ENCODE data around the gene ZNF385A.

Gene ZNF385A, protein sequence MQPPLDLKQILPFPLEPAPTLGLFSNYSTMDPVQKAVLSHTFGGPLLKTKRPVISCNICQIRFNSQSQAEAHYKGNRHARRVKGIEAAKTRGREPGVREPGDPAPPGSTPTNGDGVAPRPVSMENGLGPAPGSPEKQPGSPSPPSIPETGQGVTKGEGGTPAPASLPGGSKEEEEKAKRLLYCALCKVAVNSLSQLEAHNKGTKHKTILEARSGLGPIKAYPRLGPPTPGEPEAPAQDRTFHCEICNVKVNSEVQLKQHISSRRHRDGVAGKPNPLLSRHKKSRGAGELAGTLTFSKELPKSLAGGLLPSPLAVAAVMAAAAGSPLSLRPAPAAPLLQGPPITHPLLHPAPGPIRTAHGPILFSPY

DNA sequence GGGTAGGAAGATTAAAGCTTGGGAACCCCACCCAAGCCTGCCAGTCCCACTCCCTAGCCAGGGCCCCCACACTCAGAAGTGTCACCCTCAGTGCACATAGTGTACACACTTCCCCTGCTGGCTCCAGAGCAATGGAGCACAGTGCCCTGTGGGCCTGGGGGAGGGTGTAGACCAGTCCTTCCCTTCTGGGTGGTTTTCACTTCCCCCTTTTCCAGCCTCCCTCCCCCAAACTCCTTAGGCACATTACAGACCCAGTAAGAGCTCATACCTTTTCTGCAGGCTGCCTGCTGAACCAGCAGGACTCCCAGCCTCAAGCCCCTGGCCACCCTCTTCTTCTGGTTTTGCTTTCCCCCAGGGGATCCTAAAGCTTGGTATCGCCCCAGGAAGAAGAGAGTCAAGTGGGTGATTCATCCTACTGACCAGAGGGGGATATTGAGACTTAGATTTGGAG lies at the start of gene ZNF385A:
Gene ZNF385A, minus strand, starts transcription at position 143 of the 451 bp plus-strand sequence. CDS start 219 bp downstream, outside the sequence.
- FAIRE-seq = no peak

DNA sequence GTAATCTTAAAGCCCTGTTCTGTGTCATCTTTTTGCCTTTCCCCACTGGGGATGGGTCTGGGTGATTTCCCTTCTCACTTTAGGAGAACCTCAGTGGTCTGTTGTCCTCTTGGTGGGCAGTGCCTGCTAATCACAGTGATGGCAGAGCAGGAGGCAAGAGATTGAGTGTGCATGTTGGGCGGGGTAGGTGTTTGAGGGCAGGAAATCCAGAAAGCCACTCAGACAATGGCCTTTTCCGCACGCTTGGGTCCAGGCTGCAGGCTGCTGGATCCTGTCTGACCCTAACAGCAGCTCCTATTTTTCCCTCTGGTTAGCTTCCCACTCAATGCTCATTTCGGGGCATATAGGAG lies 48.3 kb upstream of the ZNF385A start:
- FAIRE-seq = no peak

DNA sequence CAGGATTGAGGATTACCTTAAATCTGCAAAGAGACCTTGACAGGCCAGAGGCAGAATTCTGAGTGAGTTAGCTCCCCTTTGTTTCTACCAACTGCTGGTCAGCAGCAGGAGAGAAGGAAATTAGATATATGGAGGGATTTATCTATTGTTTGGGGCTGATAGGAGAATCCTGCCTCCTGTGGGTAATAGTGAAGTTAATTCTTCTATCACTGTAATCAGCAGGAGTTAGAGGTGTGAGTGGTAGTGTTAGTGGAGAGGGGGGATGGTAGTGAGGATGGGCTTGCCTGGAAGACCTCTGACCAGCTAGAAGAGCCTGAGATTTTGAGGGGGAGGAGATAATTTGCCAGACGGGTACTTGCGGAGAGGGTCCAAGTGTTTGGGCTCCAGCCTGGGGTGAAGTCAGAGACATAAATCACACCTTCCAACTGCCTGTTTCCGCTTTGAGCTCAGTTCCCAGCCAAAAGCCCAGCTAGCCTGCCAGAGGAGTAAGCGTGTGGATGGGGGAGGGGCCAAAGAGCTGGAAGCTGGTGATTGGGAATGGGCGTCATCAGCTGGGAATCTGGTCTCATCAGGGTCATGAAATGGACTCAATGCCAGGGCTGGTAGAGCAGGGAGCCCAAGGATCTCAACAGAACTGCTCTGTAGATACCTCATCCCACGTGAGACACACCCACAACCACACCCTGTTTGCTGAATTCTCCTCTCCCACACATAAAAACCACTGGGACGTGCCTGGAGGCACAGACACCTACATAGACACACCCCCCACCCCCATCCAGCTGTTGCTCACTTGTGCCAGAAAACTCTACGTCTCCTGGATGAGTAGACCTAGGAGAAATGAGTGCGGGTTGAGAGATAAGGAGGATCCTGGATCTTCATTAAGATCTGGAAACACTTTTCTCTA lies 47.6 kb upstream of the ZNF385A start:
- FAIRE-seq = no peak

DNA sequence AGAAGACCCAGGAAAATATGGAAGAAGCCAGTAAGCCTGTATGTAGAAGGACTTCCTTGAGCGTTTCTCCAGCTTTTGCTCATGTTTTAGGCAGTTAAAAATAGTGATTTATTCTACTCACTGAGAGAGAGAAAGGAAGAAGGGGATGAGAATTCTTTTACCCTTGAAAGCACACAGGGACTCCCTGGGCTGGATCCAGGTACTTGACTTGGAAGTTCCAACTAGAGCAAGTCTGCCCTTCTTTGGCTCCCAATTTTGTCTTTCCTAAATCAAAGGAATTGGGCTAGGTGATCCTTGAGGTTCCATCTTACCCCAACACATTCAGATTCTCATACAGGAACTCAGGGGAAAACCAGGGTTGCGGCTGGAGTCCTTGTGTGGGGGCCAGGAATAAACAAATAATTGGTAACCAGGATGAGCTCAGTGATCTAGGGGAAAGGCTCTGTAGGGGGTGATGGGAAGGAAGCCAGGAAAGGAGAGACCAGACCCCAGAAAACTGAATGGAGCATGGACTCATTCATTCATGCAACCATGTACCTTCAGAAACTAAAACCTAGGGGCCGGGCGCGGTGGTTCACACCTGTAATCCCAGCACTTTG lies 46.0 kb upstream of the ZNF385A start:
- no peak for FAIRE-seq

DNA sequence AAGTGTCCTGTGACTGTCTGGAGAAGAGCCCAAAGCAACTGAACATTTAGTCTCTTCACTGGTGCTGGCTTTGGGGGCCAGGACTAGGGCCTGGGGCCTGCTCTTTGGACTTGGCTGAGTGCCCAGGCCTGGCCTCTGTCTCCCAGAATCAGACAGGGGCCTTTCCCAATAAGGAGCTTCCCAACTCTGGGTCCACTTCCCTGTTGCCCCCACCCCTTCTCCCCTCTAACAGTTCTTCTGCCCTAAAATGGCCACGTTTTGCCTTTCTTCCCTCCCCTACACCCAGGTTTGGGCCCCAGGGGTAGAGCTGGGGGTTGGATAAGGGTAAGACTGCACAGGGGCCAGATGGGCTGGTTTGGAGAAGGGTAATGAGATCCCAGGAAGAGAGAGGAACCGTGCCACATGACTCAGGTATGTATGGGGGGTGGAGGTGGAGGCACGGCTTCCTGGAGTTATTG lies 44.5 kb upstream of the ZNF385A start:
- FAIRE-seq = no peak

DNA sequence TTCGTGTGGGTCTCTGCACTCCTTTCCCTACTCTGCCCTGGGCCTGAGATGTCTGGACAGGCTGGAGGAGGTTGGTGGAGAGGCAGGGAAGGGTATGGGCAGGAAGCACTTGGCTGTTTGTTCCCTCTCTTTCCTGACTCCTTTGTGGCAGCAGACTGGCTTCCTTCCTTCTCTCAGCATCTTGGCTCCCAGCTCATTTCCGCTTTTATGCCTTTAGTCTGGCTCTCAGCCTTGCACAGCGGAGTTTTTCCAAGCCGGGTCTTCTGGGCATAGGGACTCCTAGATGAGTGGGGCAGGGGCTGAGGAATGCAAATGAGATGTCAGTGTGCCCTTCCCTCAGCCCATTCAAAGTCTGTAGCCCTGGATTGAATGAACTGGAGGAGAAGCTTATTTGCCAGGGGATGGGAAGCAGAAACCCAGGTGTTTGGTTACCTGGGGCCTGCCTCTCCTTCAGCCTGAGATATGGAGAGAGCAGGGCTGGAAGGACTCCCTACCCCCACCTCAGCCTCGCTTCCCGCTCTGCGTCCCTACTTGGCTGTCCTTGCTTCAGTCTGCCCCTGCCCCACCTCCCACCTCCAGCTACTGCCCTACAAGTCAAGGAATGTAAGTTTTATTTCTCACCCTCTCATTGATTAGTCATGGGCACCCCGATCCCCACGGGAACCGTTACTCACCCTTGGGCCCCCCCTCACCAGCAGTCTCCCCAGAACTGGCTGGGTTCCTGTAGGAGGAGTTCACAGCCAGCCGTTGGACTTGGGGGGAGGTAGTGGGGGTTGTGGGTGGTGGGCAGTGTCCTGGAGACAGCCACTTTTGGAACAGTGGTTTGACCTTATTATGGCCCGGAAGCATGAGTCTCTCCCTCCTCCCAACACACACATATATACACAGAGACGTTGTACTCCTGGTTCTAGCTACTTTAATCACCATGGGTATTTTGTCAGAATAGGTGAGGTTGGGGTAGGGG lies 43.8 kb upstream of the ZNF385A start:
- no peak for FAIRE-seq

DNA sequence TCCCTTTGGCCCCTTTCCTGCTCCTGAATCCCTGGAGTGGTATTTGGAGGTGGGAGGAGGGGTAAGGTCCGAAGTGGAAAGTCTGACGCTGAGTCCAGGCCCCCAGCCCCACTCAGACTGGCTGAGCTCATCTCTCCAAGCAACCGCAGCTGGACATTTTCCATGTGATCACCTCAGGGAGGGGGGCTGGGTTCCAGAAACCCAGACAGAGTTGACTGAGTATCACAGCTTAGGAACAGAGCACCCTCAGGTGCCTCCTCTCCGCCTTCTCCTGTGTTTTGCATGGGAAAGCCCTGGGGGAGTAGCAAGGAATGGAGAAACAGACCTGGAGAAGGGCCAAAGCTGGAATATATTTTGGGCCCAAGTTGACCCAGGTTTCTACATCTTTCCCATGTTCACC lies 42.6 kb upstream of the ZNF385A start:
- no peak for FAIRE-seq

DNA sequence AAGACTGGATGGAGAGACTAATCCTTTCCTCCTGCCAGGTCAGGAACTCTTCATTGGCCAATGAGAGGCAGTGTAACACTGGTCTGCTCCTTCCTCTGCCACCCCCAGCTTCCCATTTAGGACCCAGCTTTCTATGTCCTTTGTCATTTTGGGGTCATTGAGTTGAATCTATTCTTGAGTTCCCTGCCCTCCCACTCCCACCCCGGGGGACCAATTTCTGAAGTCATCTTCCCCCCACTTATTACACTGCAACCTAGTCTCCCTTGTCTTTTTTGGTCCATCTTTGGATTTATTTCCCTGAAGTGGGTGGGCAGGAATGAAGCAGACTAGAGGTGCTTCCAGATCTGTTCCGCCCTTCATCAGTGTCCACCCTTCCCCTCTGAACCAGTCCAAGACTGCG lies 42.2 kb upstream of the ZNF385A start:
- no peak for FAIRE-seq

DNA sequence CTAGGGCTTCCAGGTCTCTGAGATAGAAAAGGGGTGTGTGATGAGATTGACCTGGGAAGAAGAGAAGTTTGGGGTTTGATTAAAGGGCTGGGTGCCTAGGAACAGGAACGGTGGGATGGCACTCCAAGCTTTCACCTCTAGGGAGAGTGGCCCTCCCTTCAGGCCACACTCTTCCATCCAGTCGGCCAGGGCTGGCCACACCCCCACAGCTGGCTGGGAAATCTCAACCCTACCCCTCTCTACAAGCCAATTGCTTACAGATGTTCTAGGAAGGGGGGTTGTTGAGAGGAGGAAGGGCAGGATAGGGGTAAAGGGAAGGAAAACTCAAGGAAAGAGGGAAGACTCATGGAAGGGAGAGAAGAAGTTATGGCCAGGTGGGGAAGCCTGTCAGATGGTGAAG lies 41.2 kb upstream of the ZNF385A start:
- FAIRE-seq = no peak

DNA sequence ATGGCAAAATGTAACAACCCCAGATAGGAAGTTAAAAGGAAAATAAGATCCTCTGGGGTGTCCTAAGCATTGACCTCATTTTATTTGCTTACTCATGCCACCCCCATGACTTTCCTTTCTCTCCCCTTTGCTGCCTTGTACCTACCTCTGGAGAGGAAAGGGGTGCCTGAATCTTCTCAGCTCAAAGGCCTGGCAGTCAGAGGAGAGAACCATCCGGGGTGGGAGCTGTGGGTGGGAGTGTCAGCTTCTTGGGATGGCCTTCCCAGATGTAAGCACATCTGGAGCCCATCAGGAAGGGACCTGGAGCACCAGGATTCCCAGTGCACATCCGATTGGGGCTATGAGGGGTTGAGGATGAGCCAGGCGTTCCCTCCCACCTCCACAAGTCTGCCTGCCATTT lies 39.7 kb upstream of the ZNF385A start:
- no peak for FAIRE-seq

DNA sequence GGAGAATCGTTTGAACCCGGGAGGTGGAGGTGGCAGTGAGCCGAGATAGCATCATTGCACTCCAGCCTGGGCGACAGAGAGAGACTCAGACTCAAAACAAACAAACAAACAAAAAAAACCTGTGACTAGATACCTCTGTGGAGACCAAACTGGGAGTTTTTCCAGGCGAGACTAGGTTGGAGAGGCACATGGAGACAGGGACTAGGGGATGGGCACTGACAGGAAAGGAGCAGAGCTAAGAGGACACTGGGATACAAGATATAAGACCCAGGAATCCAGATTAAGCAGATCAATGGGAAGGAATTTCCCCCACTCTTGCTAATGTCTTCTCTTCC lies 39.2 kb upstream of the ZNF385A start:
- FAIRE-seq = no peak

DNA sequence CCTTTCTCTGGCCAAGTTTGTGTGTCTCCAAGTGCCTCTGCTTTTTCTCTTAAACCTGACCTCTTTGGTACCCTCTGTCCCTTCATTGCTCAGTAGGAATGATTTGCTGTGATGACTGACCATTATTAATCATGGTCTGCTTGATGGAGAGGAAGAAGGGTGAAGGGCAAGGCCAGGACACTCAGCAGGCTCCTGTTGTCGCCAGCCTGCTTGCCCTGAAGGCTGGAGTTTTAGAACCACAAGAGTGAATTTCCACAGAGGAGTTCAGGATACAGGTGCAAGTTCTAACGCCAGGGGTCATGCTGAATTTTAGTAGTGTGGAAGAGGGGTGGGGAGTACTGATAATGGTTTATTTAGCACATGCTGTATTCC lies 37.3 kb upstream of the ZNF385A start:
- no peak for FAIRE-seq

DNA sequence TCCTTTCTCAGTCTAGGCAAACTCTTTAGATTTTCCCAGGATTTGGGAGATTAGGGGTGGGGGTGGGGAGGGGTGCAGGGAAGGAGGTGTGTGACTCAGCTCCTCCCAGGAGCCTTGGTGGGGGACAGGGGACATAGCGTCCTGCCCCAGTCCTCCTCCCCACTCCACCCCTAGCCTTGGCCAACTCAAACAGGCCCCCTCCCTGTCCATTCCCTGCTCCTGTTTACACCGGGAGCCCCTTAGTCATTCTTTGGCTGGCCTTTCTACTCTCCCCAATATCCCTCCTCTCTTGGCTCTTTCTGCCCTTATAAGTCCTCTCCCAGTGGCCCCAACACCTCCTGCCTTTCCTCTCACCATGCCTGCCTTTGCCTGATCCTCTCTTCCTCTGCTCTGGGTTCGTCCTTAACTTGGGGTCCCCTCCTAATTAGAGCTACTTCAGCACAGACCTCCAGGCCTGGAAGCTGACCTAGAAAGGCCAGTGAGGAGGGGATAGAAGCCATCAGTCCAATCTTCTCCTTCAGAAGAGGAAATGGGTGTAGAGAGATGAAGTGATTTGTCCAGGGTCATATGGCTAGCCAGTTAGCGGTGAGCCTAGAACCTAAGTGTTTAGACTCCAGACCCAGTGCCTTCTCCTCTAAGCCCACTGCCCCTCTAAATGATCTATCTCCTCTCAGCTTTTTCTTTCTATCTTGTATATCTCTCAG lies 36.8 kb upstream of the ZNF385A start:
- no peak for FAIRE-seq

DNA sequence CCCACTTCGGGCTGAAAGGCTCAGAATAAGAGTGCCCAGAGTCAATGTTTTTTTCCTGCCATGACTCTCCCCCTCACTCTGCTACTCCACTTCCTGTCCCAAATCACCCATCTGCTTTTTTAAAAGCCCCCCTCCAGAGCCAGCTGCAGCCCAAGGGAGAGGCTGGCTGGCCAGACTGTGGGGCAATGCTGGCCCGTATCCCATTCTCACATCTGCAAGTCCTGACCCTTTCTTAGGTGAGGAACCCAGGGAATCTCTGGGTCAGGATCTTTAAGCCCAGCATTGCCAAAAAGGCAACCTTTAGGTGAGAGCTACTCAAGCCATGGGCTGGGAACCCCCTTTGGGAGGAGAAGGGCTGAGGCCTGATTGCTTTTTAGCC lies 36.2 kb upstream of the ZNF385A start:
- FAIRE-seq = no peak

DNA sequence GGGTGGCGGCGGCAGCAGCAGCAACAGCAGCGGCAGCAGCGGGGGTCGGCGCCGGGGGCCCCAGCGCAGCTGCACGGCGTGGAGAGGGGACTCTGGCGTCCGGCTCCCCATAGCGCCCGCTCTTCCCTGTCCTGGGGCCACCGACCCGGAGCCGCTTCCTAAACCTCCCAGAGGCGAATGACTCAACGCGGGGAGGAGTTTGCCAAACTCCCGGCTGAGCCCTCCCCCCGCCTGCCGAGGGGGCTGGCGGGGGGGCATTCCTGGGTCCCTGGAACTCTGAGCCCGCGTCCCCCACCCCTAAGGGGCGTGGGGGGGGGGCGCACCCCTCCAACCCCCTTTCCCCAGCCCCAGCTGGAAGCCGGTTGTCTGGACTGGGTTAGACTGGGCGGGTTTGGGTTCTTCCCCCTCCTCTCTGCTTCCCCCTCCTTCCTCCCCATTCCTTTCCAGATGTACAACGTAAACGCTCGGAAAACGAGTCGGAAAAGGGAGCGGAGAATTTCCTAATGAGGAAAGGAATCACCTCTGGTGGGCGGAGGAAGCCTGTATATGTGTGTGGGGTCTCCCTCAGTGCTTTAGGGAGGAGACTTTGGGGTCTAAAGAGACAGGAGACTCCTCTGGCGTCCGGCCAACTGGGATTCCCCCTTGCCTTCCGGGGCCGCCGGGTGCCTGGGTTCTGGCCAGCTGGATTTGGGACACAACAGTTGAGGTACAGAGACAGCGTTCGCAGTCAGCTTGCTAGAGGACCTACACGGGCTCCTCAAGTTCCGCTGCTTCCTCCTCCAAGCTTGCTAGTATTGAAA lies 34.8 kb upstream of the ZNF385A start, which contains the start of gene ITGA5:
Gene ITGA5, minus strand, starts transcription at position 179 of the 800 bp plus-strand sequence. Its CDS starts 68 bp downstream, at position 111.
- no peak for FAIRE-seq

DNA sequence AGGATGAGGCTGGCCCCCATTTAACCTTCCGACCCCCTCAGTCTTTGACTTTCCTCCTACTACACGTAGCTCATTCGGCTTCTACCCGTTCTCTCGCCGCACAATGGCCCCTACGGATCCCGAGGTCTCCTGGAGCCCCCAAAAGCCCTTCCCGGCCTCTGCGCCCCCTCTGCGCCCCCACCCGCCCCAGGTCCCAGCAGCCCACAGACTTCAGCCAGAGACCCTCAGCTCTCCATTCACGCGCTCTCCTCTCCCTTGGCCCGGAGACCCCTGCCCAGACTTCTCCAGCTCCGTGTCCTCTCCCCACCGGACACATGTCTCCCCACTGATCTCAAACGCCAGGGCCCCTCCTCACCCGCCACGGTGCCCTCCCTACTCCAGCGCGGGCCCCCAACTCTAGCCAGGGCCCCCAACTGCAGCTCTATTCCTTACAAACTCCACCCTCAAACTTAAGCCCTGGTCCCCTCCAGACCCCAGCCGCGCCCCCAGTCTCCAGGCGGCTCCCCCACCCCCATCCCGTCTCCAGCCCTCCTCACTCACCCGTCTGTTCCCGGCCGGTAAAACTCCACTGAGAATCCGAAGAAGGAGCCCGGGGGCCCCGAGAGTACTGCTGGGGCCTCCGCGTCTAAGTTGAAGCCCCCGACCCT lies 34.0 kb upstream of the ZNF385A start:
- no peak for FAIRE-seq

DNA sequence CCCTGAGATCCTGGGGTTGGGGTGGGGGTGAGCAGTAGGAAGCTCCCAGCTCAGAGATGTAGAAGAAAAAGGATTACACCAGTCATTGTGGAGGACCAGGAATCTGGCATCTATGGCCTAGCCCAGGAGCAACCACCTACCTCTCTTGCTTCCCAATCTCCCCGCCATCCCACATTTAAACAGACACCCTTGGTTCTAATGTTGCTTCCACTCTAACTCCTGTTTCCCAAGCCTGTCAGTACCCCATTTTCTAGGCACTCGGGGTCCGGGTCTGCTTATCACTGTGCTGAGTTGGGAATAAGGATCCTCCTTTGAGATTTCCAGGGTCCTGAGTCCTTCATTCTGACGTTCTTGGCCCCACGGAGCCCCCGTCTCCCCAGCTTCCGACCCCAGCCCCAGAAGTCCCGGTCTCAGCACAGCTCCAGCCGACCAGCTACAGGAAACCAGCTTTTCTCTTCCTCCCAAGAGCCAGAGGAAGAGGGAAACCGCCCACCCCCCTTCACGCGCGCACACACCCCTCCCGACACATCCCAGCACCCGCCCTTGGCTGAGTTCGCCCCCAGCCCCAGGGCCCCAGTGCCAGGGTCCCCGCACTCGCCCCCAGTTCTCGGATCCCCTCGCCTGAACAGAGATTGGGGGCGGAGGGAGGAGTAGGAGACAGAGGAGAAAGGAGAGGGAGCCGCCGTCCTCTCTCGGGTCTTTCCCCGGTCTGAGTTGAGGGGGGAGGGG lies 33.3 kb upstream of the ZNF385A start:
- no peak for FAIRE-seq

DNA sequence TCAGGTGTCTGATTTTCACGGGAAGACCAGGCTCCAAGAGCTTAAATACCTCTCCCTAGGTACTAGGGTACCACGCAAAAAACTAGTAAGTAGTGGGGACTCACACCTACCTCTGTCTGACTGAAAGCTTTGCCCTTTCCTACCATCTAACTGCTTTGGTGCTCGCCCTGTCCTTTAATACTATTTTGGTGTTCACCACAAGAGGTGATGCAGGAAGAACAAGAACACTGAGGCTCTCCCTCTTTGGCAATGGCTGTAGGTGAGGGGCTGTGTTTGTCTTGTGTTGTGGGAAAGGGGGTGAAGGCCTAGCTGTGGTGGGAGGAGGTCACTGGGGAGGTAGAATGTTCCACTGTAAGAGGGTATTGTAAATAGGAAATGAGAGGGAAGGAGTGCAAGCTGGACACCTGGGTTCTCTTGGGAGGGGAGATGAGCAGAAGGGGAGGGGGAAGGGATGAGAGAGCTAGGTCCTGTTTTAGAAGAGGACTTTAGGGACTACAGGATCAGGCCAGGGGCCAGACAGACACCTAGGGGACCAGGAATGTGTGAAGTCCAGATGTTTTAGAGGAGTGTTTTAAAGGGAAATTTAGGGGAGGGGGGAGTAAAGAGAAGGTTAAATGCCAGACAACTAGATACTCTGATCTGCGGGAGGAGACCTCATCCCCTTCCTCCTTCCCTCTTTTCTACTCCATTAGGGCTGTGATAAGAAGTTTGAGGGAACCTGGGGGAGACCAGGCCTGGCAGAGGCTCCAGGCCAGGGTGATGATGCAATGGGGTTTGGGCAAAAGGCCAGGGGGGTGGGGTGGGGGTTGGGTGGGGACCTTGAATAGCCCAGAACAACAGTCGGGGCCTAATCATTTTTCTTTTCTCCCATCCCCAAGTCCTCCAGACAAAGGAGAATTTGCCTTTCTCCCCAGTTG lies 32.4 kb upstream of the ZNF385A start:
- no peak for FAIRE-seq

Measured in endometrium (tissue), 2 donors.